ENCODE data around the gene APOLD1. TPM values are rescaled to one million over a fixed set of nuclear protein-coding genes. Genes with fewer than 3 reads are reported as not detected.

The APOLD1 gene
- polyA plus RNA-seq (2012; ENCODE audit: insufficient read length, low read depth), result 5.7 TPM

- TF ChIP-seq FOXP2 (optimal IDR thresholded peaks at IDR 0.05; ENCODE audit: borderline replicate concordance, extremely low read depth, extremely low read length, insufficient read depth) (peak; percentile 25), REST (IDR thresholded peaks at IDR 0.05; ENCODE audit: insufficient read depth in 1 of 2, low read depth in 2 of 2, low read length in 2 of 2) (no peak), SIN3A (IDR thresholded peaks at IDR 0.05; ENCODE audit: borderline replicate concordance, insufficient read depth, low read length) (peak; percentile 45; the same call in 1 of the 2 replicates), POLR2AphosphoS5 (IDR thresholded peaks at IDR 0.05; ENCODE audit: low read depth, low read length) (peak; percentile 93), TAF1 (IDR thresholded peaks at IDR 0.05; ENCODE audit: borderline replicate concordance, insufficient read depth, low read length) (peak; percentile 87; the same call in 1 of the 2 replicates)
Observed at GRCh38 chr12:12784911-12785814, at the start of gene APOLD1. APOLD1 (plus strand) TSS chr12:12785659; CDS start chr12:12785692, 33 bp downstream.

GRCh38 chr12:12736759-12737676, 48.4 kb upstream of the APOLD1 start:
- no peak for TF ChIP-seq POLR2AphosphoS5 (IDR thresholded peaks at IDR 0.05; ENCODE audit: low read depth, low read length)
- no peak for TF ChIP-seq REST (IDR thresholded peaks at IDR 0.05; ENCODE audit: insufficient read depth in 1 of 2, low read depth in 2 of 2, low read length in 2 of 2)
- TF ChIP-seq FOXP2 (optimal IDR thresholded peaks at IDR 0.05; ENCODE audit: borderline replicate concordance, extremely low read depth, extremely low read length, insufficient read depth), result no peak
- TF ChIP-seq TAF1 (IDR thresholded peaks at IDR 0.05; ENCODE audit: borderline replicate concordance, insufficient read depth, low read length), result no peak
- TF ChIP-seq SIN3A (IDR thresholded peaks at IDR 0.05; ENCODE audit: borderline replicate concordance, insufficient read depth, low read length), result no peak

- TF ChIP-seq POLR2AphosphoS5 (IDR thresholded peaks at IDR 0.05; ENCODE audit: low read depth, low read length) (no peak), TAF1 (IDR thresholded peaks at IDR 0.05; ENCODE audit: borderline replicate concordance, insufficient read depth, low read length) (no peak), REST (IDR thresholded peaks at IDR 0.05; ENCODE audit: insufficient read depth in 1 of 2, low read depth in 2 of 2, low read length in 2 of 2) (no peak), SIN3A (IDR thresholded peaks at IDR 0.05; ENCODE audit: borderline replicate concordance, insufficient read depth, low read length) (no peak), FOXP2 (optimal IDR thresholded peaks at IDR 0.05; ENCODE audit: borderline replicate concordance, extremely low read depth, extremely low read length, insufficient read depth) (no peak)
Observed at GRCh38 chr12:12741660-12742059, 43.8 kb upstream of the APOLD1 start.

- no peak for TF ChIP-seq TAF1 (IDR thresholded peaks at IDR 0.05; ENCODE audit: borderline replicate concordance, insufficient read depth, low read length)
- TF ChIP-seq FOXP2 (optimal IDR thresholded peaks at IDR 0.05; ENCODE audit: borderline replicate concordance, extremely low read depth, extremely low read length, insufficient read depth), result no peak
- TF ChIP-seq REST (IDR thresholded peaks at IDR 0.05; ENCODE audit: insufficient read depth in 1 of 2, low read depth in 2 of 2, low read length in 2 of 2), result no peak
- TF ChIP-seq POLR2AphosphoS5 (IDR thresholded peaks at IDR 0.05; ENCODE audit: low read depth, low read length), result no peak
- TF ChIP-seq SIN3A (IDR thresholded peaks at IDR 0.05; ENCODE audit: borderline replicate concordance, insufficient read depth, low read length), result no peak
Observed at GRCh38 chr12:12744546-12745305, 40.7 kb upstream of the APOLD1 start.
